COLO668 (cell line): ENCODE data around the gene SHC2.
A peak's percentile ranks its signal among the peaks of the same experiment; 100 is the strongest.
"Not testable (repeated sequence)": the region's sequence is repeated elsewhere in the genome, so short reads cannot be mapped to it uniquely, and the experiment has no call there.

Experiments used
- DNase-seq: peaks from one replicate; lab custom pipeline; 2025; ENCODE audit not compliant: unreplicated experiment; lab: John Stamatoyannopoulos, UW

SHC2 gene

DNA sequence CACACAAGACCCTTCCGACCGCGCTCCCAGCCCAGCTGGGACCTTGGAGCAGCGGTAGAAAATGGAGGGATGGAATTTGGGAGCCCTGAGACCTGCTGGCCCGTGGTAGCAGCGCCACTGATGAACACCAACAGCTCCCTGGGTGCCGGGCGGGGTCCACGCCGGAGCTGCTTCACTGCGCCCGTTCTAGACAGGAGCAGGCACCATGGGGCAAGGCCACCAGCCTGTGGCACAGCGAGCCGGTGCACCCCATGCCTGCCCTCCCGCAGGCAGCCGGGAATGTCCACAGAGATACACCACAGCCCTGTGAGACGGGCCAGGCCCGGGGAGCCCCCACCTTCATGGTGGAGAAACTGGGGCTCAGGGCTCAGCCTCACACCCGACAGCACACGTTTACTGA is 9.9 kb upstream of the SHC2 start:
- no peak for DNase-seq

DNA sequence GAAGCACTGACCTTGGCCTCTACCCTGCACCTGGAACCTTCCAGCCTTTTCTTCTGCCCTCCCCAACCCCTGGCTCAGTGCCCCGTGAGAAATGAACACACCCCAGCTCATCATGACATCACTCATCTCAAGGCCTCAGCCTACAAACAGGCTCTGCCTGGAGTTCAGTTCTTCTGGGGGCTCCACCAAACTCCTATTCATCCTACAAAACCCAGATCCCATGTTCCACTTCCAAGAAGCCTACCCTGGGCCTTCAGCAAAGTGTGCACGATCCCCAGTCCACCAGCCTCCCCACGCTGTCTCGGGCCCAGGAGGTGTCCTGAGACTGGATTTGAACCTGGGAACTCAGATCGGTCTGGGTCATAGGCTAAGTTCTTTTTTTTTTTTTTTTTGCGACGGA is 9.0 kb upstream of the SHC2 start:
- no peak for DNase-seq

DNA sequence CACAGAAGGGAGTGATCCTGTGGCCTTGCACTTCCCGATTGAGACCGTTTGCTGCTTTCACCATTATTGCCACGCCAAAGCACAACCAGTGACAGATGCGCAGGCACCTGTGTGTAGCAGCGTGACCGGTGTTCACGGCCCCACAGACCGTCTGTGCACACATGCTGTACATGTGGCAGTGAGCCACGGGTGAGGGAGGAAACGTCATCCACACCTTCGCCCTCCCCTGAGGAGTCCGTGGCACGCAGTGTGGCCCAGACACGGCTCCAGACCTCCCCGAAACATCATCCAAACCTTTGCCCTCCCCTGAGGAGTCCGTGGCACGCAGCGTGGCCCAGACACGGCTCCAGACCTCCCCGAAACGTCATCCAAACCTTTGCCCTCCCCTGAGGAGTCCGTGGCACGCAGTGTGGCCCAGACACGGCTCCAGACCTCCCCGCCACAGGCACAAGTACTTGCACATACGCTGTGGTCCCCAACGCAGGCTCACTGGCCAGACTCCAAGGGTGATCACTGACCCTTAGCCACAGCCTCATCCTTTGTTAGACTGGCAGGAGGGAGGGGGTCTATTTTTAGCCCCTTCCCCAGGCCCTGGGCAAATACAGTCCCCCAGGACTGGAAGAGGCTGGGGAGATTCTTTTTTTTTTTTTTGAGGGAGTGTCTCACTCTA is 7.9 kb upstream of the SHC2 start:
- no peak for DNase-seq

DNA sequence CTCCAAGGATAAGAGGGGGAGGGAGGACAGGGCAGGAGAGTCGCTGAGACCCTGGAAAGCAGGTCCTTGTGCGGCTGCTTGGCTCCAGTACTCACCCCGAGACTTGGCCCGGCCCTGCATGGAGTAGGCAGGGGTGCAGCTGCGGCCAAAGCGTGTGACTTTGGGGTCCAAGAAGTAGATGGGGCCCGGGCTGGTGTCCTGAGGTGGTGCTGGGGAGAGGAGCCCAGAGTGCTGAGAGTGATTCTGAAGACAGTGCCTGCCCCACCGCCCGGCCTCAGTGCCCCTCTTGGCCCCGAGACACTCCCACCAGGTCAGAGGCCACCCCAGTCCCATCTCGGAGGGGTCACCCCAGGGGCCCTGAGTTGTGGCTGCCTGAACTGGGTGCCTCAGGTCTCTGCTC is 6.7 kb upstream of the SHC2 start:
- DNase-seq: no peak

DNA sequence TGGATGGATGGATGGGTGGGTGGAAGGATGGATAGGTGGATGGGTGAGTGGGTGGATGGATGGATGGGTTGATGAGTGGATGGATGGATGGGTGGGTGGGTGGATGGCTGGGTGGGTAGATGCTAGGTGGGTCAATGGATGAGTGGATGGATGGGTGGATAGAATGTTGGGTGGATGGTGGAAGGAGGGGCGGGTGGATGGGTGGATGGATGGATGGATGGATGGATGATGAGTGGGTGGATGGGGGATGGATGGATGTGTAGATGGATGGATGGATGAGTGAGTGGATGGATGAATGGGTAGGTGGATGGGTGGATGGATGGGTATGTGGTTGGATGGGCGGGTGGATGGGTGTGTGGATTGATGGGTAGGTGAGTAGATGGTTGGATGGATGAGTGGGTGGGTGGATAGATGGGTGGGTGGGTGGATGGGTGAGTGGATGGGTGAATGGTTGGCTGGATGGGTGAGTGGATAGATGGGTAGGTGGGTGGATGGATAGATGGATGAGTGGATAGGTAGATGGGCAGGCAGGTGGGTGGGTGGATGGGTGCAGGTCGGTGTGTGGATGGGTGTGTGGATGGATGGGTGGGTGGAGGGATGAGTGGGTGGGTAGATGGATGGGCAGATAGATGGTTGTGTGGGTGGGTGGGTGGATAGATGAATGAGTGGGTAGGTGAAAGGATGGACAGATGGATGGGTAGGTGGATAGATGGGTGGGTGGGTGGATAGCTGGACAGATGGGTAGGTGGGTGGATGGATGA is 4.4 kb upstream of the SHC2 start:
- no peak for DNase-seq

DNA sequence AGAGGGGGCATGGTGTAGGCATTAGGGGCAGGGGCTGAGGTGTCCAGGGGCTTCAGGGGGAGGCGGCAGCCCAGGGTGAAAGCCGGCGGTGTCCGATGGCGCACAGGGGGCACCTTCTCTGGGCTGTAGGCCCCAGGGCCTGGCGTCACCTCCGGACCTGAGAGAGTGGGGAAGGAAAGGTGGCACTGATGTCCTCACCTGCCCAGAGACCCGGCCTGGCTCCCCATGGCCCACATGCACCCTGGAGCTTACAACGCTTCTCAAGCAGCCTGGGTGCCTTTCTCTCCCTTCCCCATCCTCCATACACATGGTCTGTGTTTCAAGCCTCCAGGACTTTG is 3.3 kb upstream of the SHC2 start:
- DNase-seq: no peak

DNA sequence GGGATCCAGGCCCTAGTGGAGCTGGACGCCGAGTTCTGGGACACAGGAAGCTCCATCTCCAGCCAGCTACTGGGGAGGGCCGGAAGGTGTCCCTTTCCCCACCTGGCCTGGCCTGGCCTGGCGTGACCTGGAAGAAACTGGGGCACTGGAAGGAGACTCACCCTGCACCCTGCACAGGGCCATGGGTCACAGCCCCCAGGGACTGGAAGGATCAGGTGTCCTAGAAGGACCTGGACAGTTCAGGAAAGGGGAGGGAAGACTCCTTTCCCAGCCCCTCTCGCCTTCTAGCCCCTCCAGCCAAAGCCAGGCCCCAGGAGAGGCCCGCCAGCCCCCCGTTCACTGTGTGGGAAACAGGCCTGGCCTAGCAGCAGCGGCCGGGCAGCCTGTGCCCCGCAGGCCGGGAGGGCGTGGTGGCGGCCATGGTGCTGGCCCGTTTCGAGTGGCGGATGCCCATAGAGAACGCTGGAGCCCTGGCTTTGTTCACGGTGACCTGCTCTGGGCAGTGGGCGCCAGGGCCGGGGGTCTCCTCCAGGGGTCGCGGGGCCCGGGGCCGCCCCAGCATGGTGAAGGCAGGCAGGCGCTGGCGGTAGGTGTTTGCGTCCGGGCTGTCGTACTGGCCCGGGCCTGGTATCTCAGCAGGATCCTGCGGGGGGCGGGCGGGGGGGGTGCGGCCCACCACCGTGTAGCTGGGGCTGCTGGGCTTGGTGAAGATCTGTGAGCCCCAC is 2.8 kb upstream of the SHC2 start:
- no peak for DNase-seq

DNA sequence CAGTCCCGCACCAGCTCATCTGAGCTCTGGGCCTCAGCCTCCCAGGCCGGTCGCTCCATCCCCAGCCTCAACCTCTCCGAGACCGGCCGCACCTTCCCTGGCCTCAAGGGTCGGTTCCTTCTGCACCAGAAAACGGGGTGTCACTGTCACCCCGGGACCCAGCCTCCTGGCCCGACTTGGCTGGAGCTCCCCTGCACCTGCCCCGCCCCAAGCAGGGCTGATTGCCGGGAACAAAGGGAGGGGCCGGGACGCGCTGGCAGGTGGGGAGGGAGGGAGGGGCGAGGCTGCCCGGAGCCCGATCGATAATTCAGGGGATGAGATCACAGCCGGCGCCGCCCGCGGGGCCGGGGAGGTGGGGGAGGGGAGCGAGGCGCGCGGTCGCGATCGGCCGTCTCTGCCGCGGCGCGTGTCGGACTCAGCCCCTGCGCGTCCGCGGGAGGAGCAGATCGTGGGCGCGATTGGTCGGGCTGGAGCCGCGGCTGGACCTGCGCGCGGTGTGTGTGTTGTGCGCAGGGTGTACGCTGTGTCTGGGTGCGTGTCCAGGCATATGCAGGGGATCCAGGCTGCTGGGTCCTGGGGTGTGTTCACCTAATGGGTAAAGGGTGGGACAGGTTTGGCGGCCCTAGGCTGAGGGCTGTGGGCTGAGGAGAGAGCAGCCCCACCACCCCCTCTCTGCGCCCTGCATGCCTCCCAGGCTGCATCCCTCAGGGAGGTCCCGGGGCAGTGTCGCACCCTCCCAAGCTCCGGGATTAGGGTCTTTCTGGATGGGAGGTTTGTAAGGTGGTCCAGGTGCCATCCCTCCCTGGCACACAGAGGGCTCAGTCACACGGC is 1.1 kb upstream of the SHC2 start:
- peak; percentile 93 for DNase-seq

DNA sequence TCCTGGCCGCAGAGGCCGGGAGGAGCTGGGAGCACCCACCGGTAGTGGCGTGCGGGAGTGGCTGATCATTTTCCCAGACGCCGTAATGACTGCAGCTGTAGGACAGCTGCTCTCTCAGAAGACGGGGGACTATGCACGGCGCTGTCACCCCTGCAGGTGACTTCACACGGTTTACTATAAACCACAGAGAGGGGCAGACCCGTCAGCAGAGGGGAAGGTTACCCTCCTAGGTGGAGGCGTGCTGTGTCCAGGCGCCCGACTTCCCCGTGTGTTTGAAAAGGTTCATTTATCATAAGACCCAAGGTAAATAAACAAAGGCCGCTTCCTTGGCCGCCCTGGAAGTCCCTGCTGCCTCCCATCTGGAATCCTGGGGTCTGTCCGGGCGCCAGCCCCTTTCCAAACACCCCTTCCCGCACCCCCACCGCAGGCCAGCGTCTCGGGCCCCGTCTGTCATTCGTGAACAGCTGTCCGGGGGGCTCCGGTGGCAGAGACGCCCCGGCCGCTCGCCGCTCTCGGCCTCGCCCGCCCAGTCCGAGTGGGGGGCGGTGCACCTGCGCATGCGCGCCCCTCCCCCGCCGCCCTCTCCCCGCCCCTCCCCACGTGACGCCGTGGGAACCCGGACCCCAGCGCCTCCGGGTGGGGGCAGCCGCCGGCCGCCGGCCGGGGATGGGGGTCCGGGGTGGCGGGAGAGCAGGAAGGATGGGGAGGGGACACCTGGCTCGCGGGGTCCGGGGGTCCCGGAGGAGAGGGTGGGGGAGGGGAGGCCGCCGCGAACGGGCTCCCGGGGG is 915 bp downstream of the SHC2 start:
- DNase-seq: peak; percentile 86

DNA sequence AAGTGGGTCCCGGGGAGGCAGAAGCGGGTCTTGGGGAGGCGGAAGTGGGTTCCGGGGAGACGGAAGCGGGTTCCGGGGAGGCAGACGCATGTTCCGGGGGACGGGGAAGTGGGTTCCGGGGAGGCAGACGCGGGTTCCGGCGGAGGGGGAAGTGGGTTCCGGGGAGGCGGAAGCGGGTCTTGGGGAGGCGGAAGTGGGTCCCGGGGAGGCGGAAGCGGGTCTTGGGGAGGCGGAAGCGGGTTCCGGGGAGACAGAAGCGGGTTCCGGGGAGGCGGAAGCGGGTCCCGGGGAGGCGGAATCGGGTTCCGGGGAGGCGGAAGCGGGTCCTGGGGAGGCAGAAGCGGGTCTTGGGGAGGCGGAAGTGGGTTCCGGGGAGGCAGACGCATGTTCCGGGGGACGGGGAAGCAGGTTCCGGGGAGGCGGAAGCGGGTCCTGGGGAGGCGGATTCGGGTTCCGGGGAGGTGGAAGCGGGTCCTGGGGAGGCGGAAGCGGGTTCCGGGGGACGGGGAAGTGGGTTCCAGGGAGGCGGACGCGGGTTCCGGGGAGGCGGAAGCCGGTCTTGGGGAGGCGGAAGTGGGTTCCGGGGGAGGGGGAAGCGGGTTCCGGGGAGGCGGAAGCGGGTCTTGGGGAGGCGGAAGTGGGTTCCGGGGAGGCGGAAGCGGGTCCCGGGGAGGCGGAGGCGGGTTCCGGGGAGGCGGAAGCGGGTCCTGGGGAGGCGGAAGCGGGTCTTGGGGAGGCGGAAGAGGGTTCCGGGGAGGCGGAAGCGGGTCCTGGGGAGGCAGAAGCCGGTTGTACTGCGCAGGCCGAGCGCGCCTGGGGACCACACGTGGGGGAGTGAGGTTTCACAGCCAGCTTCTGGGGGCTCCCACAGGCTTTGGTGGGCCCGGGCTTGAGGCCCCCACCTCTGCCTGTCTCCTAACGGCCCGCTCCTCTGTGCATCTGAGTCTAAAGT is 2.5 kb downstream of the SHC2 start:
- no peak for DNase-seq

DNA sequence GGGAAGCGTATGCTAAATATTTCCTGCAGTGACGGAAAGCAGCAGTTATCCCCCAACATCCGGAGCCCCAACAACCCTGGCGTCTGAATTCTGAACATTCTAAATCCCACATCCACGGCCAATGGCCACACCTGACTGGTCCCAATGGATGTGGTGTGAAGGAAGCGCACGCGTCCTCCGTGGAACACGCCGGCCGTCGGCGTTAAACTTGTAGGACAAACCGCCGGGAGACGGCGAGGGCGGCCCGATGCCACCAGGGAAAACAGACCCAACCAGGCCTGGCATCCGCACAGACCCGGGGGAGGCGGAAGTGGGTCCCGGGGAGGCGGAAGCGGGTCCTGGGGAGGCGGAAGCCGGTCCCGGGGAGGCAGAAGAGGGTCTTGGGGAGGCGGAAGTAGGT is 3.2 kb downstream of the SHC2 start:
- no peak for DNase-seq

DNA sequence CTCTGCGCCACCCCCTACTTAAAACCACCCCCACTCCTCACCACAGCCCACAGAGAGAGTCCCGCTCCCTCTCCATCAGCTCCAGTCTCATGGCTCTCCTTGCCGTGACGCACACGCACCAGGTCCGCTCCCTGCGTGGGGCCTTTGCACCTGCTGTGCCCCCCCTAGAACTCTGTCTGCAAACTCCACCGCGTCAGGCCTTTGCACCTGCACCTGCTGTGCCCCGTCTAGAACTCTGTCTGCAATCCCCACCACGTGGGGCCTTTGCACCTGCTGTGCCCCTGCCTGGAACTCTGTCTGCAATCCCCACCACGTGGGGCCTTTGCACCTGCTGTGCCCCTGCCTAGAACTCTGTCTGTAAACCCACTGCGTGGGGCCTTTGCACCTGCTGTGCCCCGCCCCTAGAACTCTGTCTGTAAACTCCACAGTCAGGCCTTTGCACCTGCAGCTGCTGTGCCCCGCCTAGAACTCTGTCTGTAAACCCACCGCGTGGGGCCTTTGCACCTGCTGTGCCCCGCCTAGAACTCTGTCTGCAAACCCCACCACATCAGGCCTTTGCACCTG is 4.2 kb downstream of the SHC2 start:
- peak; percentile 82 for DNase-seq

DNA sequence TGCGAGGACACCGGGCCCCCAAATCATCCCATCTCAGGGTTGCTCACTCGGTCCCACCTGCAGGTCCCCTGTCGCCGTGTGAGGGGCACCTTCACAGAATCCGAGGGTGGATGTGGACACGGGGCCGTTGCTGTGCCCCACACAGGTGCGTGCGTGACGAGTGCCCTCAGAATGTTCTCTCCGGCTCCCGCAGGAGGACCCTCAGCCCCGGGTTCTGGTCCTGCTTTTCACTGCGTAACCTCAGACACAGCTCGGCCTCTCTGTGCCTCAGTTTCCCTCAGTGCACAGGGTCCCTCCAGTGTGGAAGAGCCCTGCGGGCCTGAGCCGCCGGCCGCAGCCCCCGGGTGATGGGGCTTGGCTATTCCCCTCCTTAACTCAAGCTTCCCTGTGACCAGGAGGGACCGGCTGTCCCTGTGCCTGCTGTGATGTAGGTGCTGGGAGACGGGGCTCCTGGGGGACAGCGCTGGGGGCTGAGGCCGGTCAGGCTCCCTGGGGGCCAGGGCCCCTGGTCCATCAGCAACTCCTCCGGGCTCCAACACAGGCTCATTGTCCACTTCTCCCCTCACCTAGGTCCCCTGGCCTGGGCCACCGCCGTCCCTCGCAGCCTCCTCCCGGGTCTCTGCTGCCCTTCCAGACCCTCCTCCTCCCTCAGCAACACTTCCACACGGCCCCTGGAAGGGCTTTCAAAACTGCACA is 4.8 kb downstream of the SHC2 start:
- DNase-seq: no peak

DNA sequence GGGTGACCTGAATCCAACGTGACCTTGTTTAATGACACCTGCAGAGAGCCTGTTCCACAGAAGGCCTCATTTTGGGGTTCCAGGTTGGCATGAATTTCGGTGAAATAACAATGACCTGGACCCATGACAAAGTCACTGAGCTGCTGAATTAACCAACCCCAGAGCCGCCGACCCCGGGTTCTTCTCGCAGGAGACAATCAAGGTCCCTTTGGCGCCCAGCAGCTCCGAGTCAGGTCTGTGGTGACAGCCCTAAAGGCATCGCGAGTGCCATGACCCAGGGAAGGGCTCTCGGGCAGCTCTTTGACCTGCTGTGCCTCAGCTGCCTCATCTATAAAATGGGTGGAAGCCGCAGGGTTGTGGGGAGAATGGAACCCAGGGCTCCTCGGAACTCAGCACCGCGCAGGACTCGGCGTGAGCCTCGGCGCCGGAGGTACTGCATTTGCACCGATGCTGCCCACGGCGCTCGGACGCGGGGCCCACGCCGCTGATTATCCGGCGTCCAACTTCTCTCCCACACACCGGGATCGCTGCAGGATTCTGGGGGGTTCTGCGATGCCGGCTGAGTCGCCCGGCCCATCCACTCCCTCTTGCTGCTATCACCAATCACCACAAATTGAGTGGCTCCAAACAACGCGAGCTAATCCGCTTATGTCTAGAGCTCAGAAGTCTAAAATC is 5.7 kb downstream of the SHC2 start:
- no peak for DNase-seq

DNA sequence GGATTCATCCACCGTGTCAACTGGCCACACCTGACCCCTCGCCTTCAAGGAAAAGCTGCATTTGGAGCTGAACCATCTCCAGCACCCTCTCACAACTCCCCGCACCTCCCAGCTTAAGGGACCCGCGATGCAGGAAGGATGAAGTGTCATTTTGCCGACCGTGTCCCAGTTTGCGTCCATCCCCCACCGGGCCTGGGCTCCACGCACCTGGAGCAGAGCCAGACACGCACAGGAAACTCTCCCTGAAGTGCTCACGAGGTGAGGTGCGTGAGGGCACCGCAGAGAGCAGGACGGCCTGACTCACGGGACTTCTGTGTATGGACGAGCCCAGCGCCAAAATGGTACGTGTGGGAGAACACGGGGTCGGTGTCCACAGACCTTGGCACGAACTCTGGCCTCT is 7.2 kb downstream of the SHC2 start:
- no peak for DNase-seq

DNA sequence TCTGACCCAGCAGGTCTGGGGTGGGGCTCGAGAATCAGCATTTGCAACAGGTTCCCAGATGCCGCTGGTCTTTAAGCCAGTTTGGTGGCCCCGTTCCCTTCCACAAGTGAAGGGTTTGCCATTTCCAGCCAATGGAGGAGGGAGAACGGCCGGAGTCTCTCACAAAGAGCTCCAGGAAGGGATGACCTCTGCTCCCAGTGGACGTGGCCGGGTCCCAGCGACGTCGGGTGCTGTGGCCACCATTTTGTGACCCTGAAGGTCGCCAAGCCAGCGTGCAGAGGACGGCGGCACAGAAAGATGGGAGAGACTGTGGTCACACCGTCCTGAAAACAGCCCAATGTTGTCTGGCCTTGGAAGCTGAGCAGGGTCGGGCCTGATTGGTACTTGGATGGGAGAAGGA is 8.0 kb downstream of the SHC2 start:
- DNase-seq: no peak

DNA sequence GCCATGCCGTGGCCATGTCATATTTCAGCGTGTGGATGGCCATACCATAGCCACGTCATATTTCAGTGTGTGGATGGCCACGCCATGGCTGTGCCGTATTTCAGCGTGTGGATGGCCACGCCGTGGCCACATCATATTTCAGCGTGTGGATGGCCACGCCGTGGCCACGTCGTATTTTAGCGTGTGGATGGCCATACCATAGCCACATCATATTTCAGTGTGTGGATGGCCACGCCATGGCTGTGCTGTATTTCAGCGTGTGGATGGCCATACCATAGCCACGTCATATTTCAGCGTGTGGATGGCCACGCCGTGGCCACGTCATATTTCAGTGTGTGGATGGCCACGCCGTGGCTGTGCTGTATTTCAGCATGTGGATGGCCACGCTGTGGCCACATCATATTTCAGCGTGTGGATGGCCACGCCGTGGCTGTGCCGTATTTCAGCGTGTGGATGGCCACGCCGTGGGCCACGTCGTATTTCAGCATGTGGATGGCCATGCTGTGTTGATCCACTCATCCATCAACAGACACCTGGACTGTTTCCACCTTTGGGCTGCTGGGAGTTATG is 9.8 kb downstream of the SHC2 start:
- DNase-seq: not testable (repeated sequence)

DNA sequence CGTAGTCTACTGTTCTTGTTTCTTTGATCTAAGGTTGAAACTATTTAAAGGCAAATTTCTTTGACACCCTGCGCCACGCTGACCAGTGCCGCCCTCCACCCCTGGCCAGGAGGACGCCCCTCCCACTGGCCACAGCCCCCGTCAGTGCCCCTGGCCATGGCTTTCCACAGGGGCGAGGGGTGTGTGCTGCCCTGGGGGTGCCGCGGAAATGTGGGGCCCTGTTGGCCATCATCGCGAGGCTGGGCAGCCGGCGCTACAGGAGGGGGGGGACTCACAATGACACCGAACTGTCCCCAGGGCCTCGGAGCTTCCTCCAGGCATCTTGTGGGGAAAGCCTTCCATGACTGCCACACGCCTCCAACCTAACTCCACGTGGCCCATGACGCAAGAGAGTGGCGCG is 10.9 kb downstream of the SHC2 start:
- no peak for DNase-seq
